Activated CD4-positive, alpha-beta T cell treated with anti-CD3 and anti-CD28 coated beads, Interleukin-2, Interleukin-4, amounts not matched to agents 100 ng/mL and 50 ng/mL, durations not matched to agents 16 hours and 8 hours (primary cell): ENCODE results near the gene SFXN3.

ENCODE experiments used
- DNase-seq: peaks from one replicate; pipeline ENCODE4 v3.0.0-alpha.2; 2020; ENCODE audit warnings: low spot score

The SFXN3 gene

GRCh38 chr10:101000127-101000914 is 30.7 kb upstream of the SFXN3 start:
- no peak for DNase-seq

- no peak for DNase-seq
Observed at GRCh38 chr10:101000915-101001658, 29.9 kb upstream of the SFXN3 start.

- no peak for DNase-seq
Observed at GRCh38 chr10:101001659-101002035, 29.4 kb upstream of the SFXN3 start.

GRCh38 chr10:101002456-101002855 is 28.6 kb upstream of the SFXN3 start:
- no peak for DNase-seq

- DNase-seq = no peak
Observed at GRCh38 chr10:101003639-101004206, 27.3 kb upstream of the SFXN3 start.

- DNase-seq = no peak
Observed at GRCh38 chr10:101005361-101005760, 25.7 kb upstream of the SFXN3 start.

- DNase-seq = no peak
Observed at GRCh38 chr10:101005869-101006567, 25.0 kb upstream of the SFXN3 start.

GRCh38 chr10:101006593-101007098 is 24.4 kb upstream of the SFXN3 start:
- no peak for DNase-seq

GRCh38 chr10:101007099-101007711 is 23.8 kb upstream of the SFXN3 start:
- no peak for DNase-seq

GRCh38 chr10:101007915-101008822 is 22.9 kb upstream of the SFXN3 start:
- DNase-seq = no peak

GRCh38 chr10:101008823-101009423 is 22.1 kb upstream of the SFXN3 start:
- no peak for DNase-seq

- DNase-seq = no peak
Observed at GRCh38 chr10:101010329-101010728, 20.7 kb upstream of the SFXN3 start.

GRCh38 chr10:101011517-101012423 is 19.3 kb upstream of the SFXN3 start:
- DNase-seq = no peak

GRCh38 chr10:101012525-101013364 is 18.3 kb upstream of the SFXN3 start:
- DNase-seq = peak; percentile 87

GRCh38 chr10:101013365-101013825 is 17.6 kb upstream of the SFXN3 start:
- no peak for DNase-seq

- peak; percentile 71 for DNase-seq
Observed at GRCh38 chr10:101014230-101014884, 16.7 kb upstream of the SFXN3 start.

- peak; percentile 37 for DNase-seq
Observed at GRCh38 chr10:101014966-101015581, 16.0 kb upstream of the SFXN3 start.
